Lower leg skin (tissue), 4 donors: Measurements from ENCODE around the gene FAM53A. TPM values are rescaled to one million over a fixed set of nuclear protein-coding genes. Genes with fewer than 3 reads are reported as not detected.

Experiments
- DNase-seq, 2 donors: peaks; one replicate each; pipeline ENCODE4 v3.0.0-alpha.2; 2019; ENCODE audit warnings: low spot score in 2 of 2
- H3K4me3 ChIP-seq: fragments of 200-600 bp; sonication (generic); 2 replicates; pipeline ENCODE4 v1.5.1; 2017; ENCODE audit warnings: mild to moderate bottlenecking, low read depth; ENCODE audit not compliant: poor library complexity, severe bottlenecking
- POLR2A ChIP-seq, 2 donors: fragments of 450-650 bp; IDR thresholded peaks; one replicate each; pipeline ENCODE4 v1.6.1; 2016 to 2017; ENCODE audit warnings: antibody characterized with exemption in 2 of 2, mild to moderate bottlenecking in 1 of 2, moderate library complexity in 1 of 2
- WGBS, 2 donors: methylation state at CpG; one replicate each; pipeline ENCODE4 v1.1.5; 2018; 5-methylcytosine and 5-hydroxymethylcytosine counted together
- intact Hi-C: fragments of 100-400 bp; cut with DNase I; formaldehyde crosslinking; loops from one replicate; pipeline ENCODE4 v1.15.0; 2023; ENCODE audit warnings: low total_unique reads
- total RNA-seq, 4 donors: library from RNA; depleted of rRNA; stranded (reverse); fragments of >200 nt; gene quantifications; one replicate each; pipeline ENCODE4 v1.1.0, GENCODE V29; 2016
- TF ChIP-seq, protein P1 (sequence below), 3 donors: fragments of 450-650 bp; IDR thresholded peaks; one replicate each; pipeline ENCODE4 v1.5.1; 2016; ENCODE audit warnings: antibody characterized with exemption in 3 of 3, mild to moderate bottlenecking in 3 of 3, moderate library complexity in 2 of 3

The FAM53A gene
- total RNA-seq, 4 donors from 2014 or later, result 1.2 to 7.5 (median 3.7) TPM

- 90 to 92% methylated on average over 7 of the region's 7 CpGs for WGBS, 2 donors
These were observed 48.6 kb downstream of the FAM53A start for GRCh38 chr4:1635464-1635863.

GRCh38 chr4:1633993-1634392 is 50.1 kb downstream of the FAM53A start:
- no peak for DNase-seq

More at GRCh38 chr4:1635464-1635863, 48.6 kb downstream of the FAM53A start:
- intact Hi-C loops, result no loop called here
- no peak for DNase-seq
- TF ChIP-seq POLR2A (IDR thresholded peaks at IDR 0.05), result no peak
- TF ChIP-seq, protein P1, sequence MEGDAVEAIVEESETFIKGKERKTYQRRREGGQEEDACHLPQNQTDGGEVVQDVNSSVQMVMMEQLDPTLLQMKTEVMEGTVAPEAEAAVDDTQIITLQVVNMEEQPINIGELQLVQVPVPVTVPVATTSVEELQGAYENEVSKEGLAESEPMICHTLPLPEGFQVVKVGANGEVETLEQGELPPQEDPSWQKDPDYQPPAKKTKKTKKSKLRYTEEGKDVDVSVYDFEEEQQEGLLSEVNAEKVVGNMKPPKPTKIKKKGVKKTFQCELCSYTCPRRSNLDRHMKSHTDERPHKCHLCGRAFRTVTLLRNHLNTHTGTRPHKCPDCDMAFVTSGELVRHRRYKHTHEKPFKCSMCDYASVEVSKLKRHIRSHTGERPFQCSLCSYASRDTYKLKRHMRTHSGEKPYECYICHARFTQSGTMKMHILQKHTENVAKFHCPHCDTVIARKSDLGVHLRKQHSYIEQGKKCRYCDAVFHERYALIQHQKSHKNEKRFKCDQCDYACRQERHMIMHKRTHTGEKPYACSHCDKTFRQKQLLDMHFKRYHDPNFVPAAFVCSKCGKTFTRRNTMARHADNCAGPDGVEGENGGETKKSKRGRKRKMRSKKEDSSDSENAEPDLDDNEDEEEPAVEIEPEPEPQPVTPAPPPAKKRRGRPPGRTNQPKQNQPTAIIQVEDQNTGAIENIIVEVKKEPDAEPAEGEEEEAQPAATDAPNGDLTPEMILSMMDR (IDR thresholded peaks at IDR 0.05), result no peak
- H3K4me3 ChIP-seq, result no peak overlapping the region

DNA sequence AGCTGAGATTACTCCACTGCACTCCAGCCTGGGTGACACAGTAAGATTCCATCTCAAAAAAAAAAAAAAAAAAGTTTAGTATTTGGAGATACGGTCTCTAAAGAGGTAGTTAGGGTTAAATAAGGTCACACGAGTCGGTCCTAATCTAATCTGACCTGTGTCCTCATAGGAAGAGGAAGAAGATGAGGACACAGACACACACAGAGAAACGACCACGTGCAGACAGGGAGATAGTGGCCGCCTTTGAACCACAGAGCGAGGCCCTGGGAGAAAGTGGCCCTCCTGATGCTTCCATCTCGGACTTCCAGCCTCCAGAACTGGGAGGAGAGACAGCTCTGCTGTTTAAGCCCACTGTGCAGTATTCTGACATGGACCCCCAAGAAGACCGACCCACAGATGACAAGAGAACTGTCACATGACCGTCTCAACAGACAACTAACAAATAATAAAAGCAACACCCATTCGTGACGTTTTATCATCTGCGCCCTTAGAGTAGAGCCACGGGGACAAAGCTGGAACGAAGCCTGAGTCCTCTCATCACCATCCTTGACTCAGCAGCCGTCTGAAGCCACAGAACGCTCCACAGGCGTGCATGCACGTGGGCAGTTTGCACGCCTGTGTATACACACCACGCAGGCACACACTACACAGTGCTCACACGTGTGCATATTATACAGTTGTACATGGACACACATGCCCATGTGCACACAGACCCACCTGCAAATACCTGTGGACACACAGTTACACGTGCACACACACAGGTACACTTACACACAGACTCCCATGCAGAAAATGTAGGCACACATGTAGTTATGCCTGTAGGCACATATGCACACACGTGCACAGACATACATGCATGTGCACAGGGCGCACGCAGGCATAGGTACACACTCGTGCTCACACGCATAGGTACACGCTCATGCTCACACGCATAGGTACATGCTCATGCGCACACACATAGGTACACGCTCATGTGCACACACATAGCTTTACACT is 51.7 kb downstream of the FAM53A start:
- intact Hi-C loops, result no loop called here
- TF ChIP-seq POLR2A (IDR thresholded peaks at IDR 0.05), result no peak
- TF ChIP-seq, protein P1 (IDR thresholded peaks at IDR 0.05), result no peak
- no peak for DNase-seq
- no peak overlapping the region for H3K4me3 ChIP-seq
- 78 to 81% methylated on average over 32 of the region's 32 CpGs for WGBS, 2 donors

More at GRCh38 chr4:1633993-1634392, 50.1 kb downstream of the FAM53A start:
- intact Hi-C loops, result no loop called here
- WGBS, 2 donors, result 63 to 68% methylated on average over 7 of the region's 7 CpGs
- TF ChIP-seq, protein P1 (IDR thresholded peaks at IDR 0.05), result no peak
- TF ChIP-seq POLR2A (IDR thresholded peaks at IDR 0.05), result no peak
- H3K4me3 ChIP-seq, result no peak overlapping the region

DNA sequence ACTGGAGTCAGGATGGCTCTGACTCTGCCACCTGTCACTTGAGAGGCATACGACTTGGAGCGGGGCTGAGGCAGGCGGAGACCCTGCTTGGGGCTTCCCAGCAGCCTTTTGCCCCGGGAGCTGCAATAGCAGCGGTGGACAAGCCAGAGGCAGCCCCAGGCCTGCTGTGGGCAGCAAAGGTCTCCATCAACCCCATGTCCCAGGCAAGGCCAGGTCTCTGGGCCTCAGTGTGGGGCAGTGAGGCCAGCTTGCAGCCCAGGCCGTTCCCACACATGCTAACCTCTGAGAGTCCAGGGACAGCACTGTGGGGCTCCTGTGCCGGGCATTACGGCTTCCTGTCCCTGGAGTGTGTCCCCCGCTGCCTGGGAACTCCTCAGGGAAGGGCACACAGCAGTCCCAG is 53.0 kb downstream of the FAM53A start:
- WGBS, 2 donors, result 82 to 94% methylated on average over 9 of the region's 9 CpGs
- DNase-seq, result no peak
- TF ChIP-seq POLR2A (IDR thresholded peaks at IDR 0.05), result no peak
- TF ChIP-seq, protein P1 (IDR thresholded peaks at IDR 0.05), result no peak

GRCh38 chr4:1630266-1630665 is 53.8 kb downstream of the FAM53A start:
- TF ChIP-seq, protein P1 (IDR thresholded peaks at IDR 0.05), result no peak
- no peak for TF ChIP-seq POLR2A (IDR thresholded peaks at IDR 0.05)
- H3K4me3 ChIP-seq, result no peak overlapping the region
- 93 to 94% methylated on average over 19 of the region's 19 CpGs for WGBS, 2 donors
- intact Hi-C loops, result no loop called here
- no peak for DNase-seq

More for the DNA sequence above, 53.0 kb downstream of the FAM53A start:
- intact Hi-C loops, result no loop called here
- H3K4me3 ChIP-seq, result no peak overlapping the region
